ENCODE data around the gene CNN2.

Gene CNN2

GRCh38 chr19:1084024-1084868 lies 57.8 kb downstream of the CNN2 start:
- no peak for DNase-seq

- no peak for DNase-seq
Observed at GRCh38 chr19:1085053-1085658, 58.7 kb downstream of the CNN2 start.

- no peak for DNase-seq
Observed at GRCh38 chr19:1085676-1086442, 59.5 kb downstream of the CNN2 start.

- DNase-seq, result no peak
Observed at GRCh38 chr19:1086613-1087012, 60.2 kb downstream of the CNN2 start.

- DNase-seq, result no peak
Observed at GRCh38 chr19:1087813-1088415, 61.5 kb downstream of the CNN2 start.

- DNase-seq, result no peak
Observed at GRCh38 chr19:1088416-1089010, 62.1 kb downstream of the CNN2 start.
